Activated CD4-positive, alpha-beta T cell treated with anti-CD3 and anti-CD28 coated beads for 4 hours (primary cell): Measurements from ENCODE around the gene STXBP5L.
"Not testable (repeated sequence)": the region's sequence is repeated elsewhere in the genome, so short reads cannot be mapped to it uniquely, and the experiment has no call there.

ENCODE experiments used
- DNase-seq, 2 donors: peaks; one replicate each; pipeline ENCODE4 v3.0.0-alpha.2; 2020

STXBP5L gene

GRCh38 chr3:121064121-121064520, 156.1 kb downstream of the STXBP5L start:
- DNase-seq: no peak

- no peak for DNase-seq
Measured at GRCh38 chr3:121072133-121072532, 164.1 kb downstream of the STXBP5L start.

GRCh38 chr3:121073011-121073410, 165.0 kb downstream of the STXBP5L start:
- DNase-seq: no peak

GRCh38 chr3:121075191-121075590, 167.2 kb downstream of the STXBP5L start:
- no peak for DNase-seq

- not testable (repeated sequence) for DNase-seq
Measured at GRCh38 chr3:121078378-121079101, 170.5 kb downstream of the STXBP5L start.

GRCh38 chr3:121096953-121097352, 188.9 kb downstream of the STXBP5L start:
- DNase-seq: no peak

GRCh38 chr3:121111086-121111485, 203.1 kb downstream of the STXBP5L start:
- DNase-seq: not testable (repeated sequence)

- no peak for DNase-seq
Measured at GRCh38 chr3:121111914-121112612, 204.1 kb downstream of the STXBP5L start.

GRCh38 chr3:121126033-121126706, 218.2 kb downstream of the STXBP5L start:
- DNase-seq: no peak

DNA sequence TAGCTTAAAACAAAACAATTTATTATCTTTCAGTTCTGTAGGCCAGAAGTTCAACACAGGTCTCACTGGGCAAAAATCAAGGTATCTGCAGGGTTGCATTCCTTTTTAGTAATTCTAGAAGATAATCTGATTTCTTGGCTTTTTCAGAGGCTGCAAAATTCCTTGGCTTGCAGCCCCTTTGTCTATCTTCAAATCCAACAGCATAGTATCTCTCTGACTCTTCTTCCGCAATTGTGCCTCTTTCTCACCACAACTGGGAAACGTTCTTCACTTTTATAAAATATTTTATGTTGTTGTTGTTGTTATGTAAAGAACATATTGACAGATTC, 218.7 kb downstream of the STXBP5L start:
- no peak for DNase-seq

- no peak for DNase-seq
Measured at GRCh38 chr3:121152573-121152972, 244.6 kb downstream of the STXBP5L start.

GRCh38 chr3:121153851-121154250, 245.8 kb downstream of the STXBP5L start:
- DNase-seq: no peak

- no peak for DNase-seq
Measured at GRCh38 chr3:121155028-121155427, 247.0 kb downstream of the STXBP5L start.

GRCh38 chr3:121165397-121165837, 257.4 kb downstream of the STXBP5L start:
- DNase-seq: no peak

DNA sequence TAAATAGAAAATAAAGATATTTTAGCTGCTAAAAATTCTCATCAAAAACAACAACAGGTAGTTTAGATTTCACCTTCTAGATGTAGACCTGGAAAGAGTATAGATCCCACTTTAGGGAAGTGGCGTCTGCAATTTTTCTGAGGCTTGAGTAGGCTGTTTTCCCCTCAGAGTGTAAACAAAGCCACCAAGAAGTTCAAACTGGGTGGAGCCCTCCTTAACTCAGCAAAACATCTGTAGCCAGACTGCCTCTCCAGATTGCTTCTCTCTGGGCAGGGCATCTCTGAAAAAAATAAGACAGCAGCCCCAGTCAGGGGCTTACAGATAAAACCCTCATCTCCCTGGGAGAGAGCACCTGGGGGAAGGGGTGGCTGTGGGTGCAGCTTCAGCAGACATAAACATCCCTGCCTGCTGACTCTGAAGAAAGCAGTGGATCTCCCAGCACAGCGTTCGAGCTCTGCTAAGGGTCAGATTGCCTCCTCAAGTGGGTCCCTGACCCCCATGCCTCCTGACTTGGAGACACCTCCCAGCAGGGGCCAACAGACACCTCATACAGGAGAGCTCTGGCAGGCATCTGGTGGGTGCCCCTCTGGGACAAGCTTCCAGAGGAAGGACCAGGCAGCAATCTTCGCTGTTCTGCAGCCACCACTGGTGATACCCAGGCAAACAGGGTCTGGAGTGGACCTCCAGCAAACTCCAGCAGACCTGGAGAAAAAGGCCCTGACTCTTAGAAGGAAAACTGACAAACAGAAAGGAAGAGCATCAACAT, 259.6 kb downstream of the STXBP5L start:
- DNase-seq: no peak

DNA sequence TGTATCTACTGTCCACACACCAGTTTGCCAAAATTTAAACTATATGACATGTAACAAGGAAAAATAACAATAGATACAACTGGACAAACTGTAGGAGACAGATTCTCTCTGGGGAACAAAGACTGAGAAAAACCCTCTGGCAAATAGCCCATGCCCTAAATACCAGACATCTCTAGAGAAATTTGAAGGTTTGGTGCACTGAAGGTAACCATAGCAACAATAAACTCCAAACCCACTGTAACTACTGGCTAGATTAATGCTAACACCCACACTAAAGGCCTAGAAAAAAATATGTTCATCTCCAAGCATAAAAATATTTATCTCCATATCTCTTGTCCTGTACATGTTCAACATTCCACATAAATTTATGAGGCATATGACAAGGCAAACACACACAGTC, 267.1 kb downstream of the STXBP5L start:
- no peak for DNase-seq

DNA sequence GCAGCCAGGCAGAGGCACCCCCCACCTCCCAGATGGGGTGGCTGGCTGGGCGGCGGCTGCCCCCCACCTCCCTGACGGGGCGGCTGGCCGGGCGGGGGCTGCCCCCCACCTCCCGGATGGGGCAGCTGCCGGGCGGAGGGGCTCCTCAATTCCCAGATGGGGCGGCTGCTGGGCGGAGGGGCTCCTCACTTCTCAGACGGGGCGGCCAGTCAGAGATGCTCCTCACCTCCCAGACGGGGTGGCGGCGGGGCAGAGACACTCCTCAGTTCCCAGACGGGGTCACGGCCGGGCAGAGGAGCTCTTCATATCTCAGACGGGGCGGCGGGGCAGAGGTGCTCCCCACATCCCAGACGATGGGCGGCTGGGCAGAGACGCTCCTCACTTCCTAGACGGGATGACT, 282.6 kb downstream of the STXBP5L start:
- DNase-seq: not testable (repeated sequence)

GRCh38 chr3:121202573-121202972, 294.6 kb downstream of the STXBP5L start:
- no peak for DNase-seq

GRCh38 chr3:121223116-121223515, 315.1 kb downstream of the STXBP5L start:
- DNase-seq: no peak

- no peak for DNase-seq
Measured at GRCh38 chr3:121228971-121229370, 321.0 kb downstream of the STXBP5L start.

DNA sequence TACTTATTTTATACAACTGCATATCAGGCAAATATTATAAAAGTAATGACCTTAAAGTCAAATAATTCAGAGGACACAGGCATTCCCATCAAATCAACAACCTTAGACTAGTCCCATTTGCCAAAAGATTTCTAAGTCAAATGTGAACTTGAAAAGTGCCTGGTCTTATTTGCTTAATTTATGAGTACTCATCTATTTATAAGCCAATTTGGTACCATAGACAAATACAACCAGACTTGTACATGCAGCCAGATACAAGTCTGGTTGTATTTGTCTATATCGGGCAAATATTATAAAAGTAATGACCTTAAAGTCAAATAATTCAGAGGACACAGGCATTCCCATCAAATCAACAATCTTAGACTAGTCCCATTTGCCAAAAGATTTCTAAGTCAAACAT, 322.2 kb downstream of the STXBP5L start:
- DNase-seq: not testable (repeated sequence)

DNA sequence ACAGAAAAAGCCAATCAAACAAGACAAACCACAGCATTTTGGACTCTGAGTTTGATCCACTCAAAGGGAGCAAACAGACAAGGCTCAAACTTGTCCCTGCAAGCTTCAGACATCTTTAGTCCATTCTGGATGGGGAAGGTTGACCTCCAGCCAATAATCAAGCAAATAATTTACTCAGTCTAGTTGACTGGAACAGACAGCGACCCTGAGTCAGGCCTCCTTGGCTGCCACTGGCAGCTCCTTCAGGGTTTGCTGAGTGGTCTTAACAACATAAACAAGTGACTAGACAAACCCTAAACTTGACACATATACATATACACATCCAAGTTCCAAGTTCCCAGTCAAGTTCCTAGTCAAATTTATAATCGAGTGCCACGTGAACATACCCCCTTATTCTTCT, 323.9 kb downstream of the STXBP5L start:
- no peak for DNase-seq
